ENCODE measurements around the gene STK16. TPM values are rescaled to one million over a fixed set of nuclear protein-coding genes. Genes with fewer than 3 reads are reported as not detected.
A peak's percentile ranks its signal among the peaks of the same experiment; 100 is the strongest.

STK16 gene
- total RNA-seq, 6 experiments from 2014 or later = 25.1 to 30.7 (median 28.2) TPM

DNA sequence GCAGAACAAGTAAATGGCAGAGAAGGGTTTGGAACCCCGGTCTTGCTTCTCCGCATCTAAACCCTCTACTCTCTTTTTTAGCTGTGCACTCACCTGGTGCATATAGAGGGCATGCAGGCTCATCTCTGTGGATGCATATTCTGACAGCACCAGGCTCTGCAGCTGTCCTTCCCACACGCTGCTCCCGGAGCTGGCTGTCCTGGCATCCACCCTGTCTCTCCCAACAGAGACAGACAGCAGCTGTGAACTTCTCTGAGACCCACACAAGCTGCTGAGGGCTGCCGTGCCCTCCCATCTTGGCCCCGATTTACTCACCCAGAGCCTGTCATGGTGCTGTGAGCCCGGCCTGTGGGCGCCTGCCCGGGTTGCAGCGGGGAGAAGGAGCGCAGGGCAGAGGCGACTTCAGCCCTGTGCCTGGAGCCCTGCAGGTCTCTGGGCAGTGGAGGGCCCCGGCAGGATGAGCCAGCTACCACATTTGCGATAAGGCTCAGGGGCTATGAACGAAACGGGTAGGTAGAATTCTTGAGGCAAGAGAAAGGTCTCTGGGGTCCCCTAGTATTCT lies 23.2 kb upstream of the STK16 start:
- peaks cover 9% of the 10 kb centered on the region for H3K36me3 Mint-ChIP-seq (ENCODE audit: low read depth)
- TF ChIP-seq, protein P1, sequence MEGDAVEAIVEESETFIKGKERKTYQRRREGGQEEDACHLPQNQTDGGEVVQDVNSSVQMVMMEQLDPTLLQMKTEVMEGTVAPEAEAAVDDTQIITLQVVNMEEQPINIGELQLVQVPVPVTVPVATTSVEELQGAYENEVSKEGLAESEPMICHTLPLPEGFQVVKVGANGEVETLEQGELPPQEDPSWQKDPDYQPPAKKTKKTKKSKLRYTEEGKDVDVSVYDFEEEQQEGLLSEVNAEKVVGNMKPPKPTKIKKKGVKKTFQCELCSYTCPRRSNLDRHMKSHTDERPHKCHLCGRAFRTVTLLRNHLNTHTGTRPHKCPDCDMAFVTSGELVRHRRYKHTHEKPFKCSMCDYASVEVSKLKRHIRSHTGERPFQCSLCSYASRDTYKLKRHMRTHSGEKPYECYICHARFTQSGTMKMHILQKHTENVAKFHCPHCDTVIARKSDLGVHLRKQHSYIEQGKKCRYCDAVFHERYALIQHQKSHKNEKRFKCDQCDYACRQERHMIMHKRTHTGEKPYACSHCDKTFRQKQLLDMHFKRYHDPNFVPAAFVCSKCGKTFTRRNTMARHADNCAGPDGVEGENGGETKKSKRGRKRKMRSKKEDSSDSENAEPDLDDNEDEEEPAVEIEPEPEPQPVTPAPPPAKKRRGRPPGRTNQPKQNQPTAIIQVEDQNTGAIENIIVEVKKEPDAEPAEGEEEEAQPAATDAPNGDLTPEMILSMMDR (IDR thresholded peaks at IDR 0.05) = no peak
- DNase-seq = no peak
- H3K4me1 Mint-ChIP-seq (ENCODE audit: low read depth) = peaks cover 19% of the 10 kb centered on the region
- no peaks in the 10 kb centered on the region for H3K9me3 Mint-ChIP-seq
- H3K27ac Mint-ChIP-seq = no peak overlapping the region
- H3K4me3 Mint-ChIP-seq = no peak overlapping the region
- no peaks in the 10 kb centered on the region; the same call in 1 of the 2 replicates for H3K27me3 Mint-ChIP-seq (ENCODE audit: insufficient read depth)

DNA sequence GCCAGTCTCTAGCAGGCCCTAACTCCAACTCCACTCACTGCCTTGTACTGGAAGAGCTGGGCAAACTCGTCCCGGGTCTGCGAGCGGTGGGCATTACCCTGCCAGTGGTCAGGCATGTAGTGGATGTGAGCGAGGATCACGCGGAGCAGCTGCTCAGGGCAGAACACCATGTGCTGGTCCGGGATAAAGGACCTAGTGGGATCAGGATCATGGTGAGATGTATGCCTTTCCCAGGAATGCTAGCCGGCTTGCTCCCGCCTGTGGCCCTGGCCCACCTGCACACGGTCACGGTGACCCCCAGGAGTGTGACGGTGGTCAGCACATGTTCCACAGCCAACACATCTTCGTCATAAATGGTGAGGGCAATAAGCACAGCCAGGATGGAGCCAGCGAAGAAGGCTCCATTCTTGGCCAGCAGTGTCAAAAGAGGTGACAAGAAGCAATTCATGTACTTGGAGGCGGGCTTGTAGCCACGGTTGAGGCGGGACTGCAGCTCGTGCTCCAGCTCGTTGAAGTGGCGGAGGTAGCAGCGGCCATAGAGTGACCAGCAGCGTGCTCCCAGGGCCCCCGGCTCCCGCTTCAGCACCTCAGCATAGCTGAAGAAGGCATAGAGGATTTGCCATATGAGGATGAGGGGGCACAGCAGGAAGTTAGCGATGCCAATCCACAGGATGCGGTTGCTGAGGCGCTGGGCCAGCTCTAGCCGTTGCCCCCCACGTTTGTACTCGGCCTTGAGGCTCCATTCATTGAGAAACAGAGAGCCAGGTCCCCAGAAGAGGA lies 21.3 kb upstream of the STK16 start:
- Mint-ChIP-seq H3K4me3 (no peak overlapping the region; the same call in 1 of the 2 replicates), H3K36me3 (ENCODE audit: low read depth) (peaks cover 9% of the 10 kb centered on the region), H3K4me1 (ENCODE audit: low read depth) (peaks cover 23% of the 10 kb centered on the region), H3K27me3 (ENCODE audit: insufficient read depth) (no peaks in the 10 kb centered on the region), H3K9me3 (no peaks in the 10 kb centered on the region), H3K27ac (no peak overlapping the region)
- DNase-seq = no peak
- TF ChIP-seq, protein P1 (IDR thresholded peaks at IDR 0.05) = no peak

DNA sequence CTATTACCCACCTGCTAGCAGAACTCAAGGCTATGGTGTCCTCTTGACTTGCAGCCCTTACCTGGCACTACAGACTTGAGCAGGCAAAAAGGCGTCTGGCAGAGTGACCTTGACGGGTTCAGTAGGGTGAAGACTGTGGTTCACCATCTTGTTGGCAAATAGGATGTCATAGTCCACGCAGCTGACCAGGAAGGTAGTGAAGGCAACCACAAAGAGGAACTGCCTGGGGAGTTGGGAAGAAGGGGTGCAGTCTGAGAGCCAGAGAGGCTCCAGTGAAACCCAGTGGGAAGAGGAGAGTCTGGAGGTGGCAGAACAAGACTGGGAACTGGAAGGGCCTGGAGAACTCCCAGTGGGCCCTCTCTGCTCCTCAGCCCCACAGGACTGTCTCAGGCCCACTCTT lies 19.9 kb upstream of the STK16 start:
- H3K27me3 Mint-ChIP-seq (ENCODE audit: insufficient read depth) = no peaks in the 10 kb centered on the region
- DNase-seq = no peak
- H3K4me1 Mint-ChIP-seq (ENCODE audit: low read depth) = peaks cover 18% of the 10 kb centered on the region
- TF ChIP-seq, protein P1 (IDR thresholded peaks at IDR 0.05) = no peak
- H3K27ac Mint-ChIP-seq = no peak overlapping the region
- H3K36me3 Mint-ChIP-seq (ENCODE audit: low read depth) = peaks cover 9% of the 10 kb centered on the region
- no peak overlapping the region for H3K4me3 Mint-ChIP-seq
- no peaks in the 10 kb centered on the region for H3K9me3 Mint-ChIP-seq

DNA sequence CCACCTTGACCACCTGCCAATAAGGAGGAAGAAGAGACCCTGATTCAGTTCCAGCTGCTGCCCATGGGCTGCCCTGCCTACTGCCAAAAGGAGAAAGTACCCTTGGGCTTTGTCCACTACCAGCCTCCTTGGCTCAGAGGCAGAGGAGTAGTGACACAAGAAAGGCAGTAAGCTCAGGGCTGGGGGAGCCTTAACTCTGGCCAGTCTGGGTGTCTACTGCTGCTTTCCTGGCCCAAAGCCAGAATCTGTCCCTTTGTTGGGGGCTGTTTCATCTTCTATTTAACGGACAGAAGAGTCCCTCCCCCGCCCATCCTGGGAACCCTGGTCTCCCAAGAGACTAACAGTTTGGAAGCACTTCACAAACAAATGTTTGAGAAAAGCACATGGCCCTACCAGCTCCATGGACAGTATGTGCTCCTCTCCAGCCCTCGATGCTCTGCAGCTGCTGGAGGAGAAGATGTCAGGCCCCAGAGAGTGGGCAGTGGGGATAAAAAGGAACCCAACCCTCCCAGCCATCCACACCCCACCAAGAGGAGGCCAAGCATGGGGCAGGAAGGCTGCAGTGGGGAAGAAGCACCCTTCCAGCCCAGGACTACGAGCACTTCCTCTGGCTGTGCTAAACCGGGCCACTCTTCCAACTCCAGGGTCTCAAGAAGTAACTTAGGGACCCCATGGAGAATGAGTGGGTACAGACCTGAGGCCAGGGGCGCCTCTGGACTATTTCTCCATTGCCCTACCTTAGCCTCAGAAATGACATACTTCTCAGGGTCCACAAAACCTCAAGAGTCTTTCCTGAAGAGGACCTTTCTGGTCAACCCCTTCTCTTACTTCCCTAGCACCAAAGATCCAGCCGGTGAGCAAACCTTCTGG lies 17.0 kb upstream of the STK16 start:
- peaks cover 8% of the 10 kb centered on the region for H3K36me3 Mint-ChIP-seq (ENCODE audit: low read depth)
- TF ChIP-seq, protein P1 (IDR thresholded peaks at IDR 0.05) = no peak
- H3K4me3 Mint-ChIP-seq = peak overlapping the region; percentile 96
- peak overlapping the region; percentile 45 for H3K27ac Mint-ChIP-seq
- H3K9me3 Mint-ChIP-seq = no peaks in the 10 kb centered on the region
- no peaks in the 10 kb centered on the region for H3K27me3 Mint-ChIP-seq (ENCODE audit: insufficient read depth)
- peaks cover 25% of the 10 kb centered on the region for H3K4me1 Mint-ChIP-seq (ENCODE audit: low read depth)
- DNase-seq = no peak

DNA sequence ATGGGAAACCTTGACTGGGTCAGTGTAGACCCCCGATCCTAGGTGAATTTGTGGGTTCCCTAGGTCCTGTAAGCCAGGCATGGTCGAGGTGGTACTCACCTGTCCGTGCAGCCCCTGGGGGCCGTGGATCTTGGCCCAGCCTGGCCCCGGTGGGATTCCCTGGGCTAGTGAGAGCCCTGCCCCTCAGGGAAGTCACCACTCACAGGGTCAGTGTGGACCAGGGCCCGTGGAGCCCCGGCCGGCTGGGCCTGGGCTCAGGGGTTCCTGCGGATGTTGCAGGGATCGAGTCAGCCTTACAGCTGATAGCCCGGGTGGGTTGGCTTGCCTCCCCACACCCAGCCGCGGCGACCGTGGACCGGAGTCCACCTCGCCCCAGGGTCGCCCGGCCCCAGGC lies 16.4 kb upstream of the STK16 start:
- Mint-ChIP-seq H3K4me1 (ENCODE audit: low read depth) (peaks cover 25% of the 10 kb centered on the region), H3K36me3 (ENCODE audit: low read depth) (peaks cover 5% of the 10 kb centered on the region; the same call in 1 of the 2 replicates), H3K27ac (peak overlapping the region; percentile 45), H3K4me3 (peak overlapping the region; percentile 96), H3K9me3 (no peaks in the 10 kb centered on the region), H3K27me3 (ENCODE audit: insufficient read depth) (no peaks in the 10 kb centered on the region)
- TF ChIP-seq, protein P1 (IDR thresholded peaks at IDR 0.05) = no peak
- DNase-seq = no peak

All from HFFc6 (cell line).